Kidney (tissue), 14 donors: ENCODE results near the gene TCF12. TPM values are rescaled to one million over a fixed set of nuclear protein-coding genes. Genes with fewer than 3 reads are reported as not detected.

Experiments used
- DNase-seq, 5 donors: peaks; one replicate each; pipeline ENCODE4 v3.0.0-alpha.2; 2013 to 2020
- FAIRE-seq: peaks from 2 replicates; lab custom pipeline; 2012; peaks lifted over from hg19 to GRCh38; lab: Jason Lieb, UNC
- H3K27ac ChIP-seq, 2 donors: one replicate each; pipeline ENCODE4 v1.7.0; 2013; ENCODE audit warnings: low read depth in 2 of 2, low read length in 2 of 2, inconsistent platforms in 1 of 2
- H3K27me3 ChIP-seq: one replicate; pipeline ENCODE4 v1.7.1; 2013; ENCODE audit warnings: low read length, inconsistent platforms; ENCODE audit not compliant: control insufficient read depth, insufficient read depth
- H3K36me3 ChIP-seq, 3 donors: one replicate each; pipeline versions ENCODE4 v1.7.0 to v1.7.1; 2013; ENCODE audit warnings: low read length in 3 of 3, control low read depth in 1 of 3, inconsistent platforms in 1 of 3; ENCODE audit not compliant: insufficient read depth in 3 of 3, control insufficient read depth in 2 of 3
- H3K4me1 ChIP-seq, 3 donors: one replicate each; pipeline versions ENCODE4 v1.7.0 to v1.7.1; 2013; ENCODE audit warnings: low read length in 3 of 3, inconsistent platforms in 1 of 3, low read depth in 1 of 3; ENCODE audit not compliant: control insufficient read depth in 2 of 3, insufficient read depth in 2 of 3
- H3K4me3 ChIP-seq, 3 donors: one replicate each; pipeline versions ENCODE4 v1.7.0 to v1.8.1; 2013; ENCODE audit warnings: low read length in 3 of 3, control low read depth in 1 of 3, inconsistent platforms in 1 of 3
- H3K9ac ChIP-seq, 3 donors: one replicate each; pipeline versions ENCODE4 v1.7.0 to v1.7.1; 2013; ENCODE audit warnings: low read length in 3 of 3, control low read depth in 1 of 3, inconsistent platforms in 1 of 3
- H3K9me3 ChIP-seq, 3 donors: one replicate each; pipeline versions ENCODE4 v1.7.0 to v1.7.1; 2013; ENCODE audit warnings: low read length in 3 of 3, control low read depth in 1 of 3, inconsistent platforms in 1 of 3; ENCODE audit not compliant: control insufficient read depth in 2 of 3, insufficient read depth in 1 of 3
- CTCF ChIP-seq: IDR thresholded peaks from 3 replicates; pipeline ENCODE4 v1.5.1; 2012; ENCODE audit warnings: mild to moderate bottlenecking, moderate library complexity, borderline replicate concordance; ENCODE audit not compliant: insufficient read depth; ENCODE audit errors: extremely low read depth
- intact Hi-C: fragments of 100-400 bp; cut with DNase I; formaldehyde crosslinking; loops from one replicate; pipeline ENCODE4 v1.11.1; 2022
- polyA plus RNA-seq: library from polyadenylated mRNA; stranded (reverse); fragments of 350-450 nt; fragmentation: Illumina TruSeq; extraction: RNeasy Lipid Tissue Mini Kit (QIAGEN cat#74804); gene quantifications from one replicate; pipeline ENCODE4 v1.2.3, GENCODE V29; 2014; ENCODE audit warnings: low read depth, low replicate concordance; ENCODE audit not compliant: insufficient read depth
- total RNA-seq: library from RNA; stranded (reverse); fragmentation: NEBNext Ultra II Directional; extraction: Animal tissue kit (Norgen Biotek cat#: 25700); gene quantifications from one replicate; pipeline ENCODE4 v1.2.1, GENCODE V29; 2021
- donor health status: control.
- donor health status: control.
- donor health status: control.
- donor health status: control.
- donor health status: control.
- donor health status: DM: yes; HTN: yes; CAD: no.
- donor health status: Normal renal cell carcinoma (clear cell type).

Gene TCF12
- total and polyA plus RNA-seq, 2 donors from 2014 or later, result 16.3 to 116 TPM

DNA sequence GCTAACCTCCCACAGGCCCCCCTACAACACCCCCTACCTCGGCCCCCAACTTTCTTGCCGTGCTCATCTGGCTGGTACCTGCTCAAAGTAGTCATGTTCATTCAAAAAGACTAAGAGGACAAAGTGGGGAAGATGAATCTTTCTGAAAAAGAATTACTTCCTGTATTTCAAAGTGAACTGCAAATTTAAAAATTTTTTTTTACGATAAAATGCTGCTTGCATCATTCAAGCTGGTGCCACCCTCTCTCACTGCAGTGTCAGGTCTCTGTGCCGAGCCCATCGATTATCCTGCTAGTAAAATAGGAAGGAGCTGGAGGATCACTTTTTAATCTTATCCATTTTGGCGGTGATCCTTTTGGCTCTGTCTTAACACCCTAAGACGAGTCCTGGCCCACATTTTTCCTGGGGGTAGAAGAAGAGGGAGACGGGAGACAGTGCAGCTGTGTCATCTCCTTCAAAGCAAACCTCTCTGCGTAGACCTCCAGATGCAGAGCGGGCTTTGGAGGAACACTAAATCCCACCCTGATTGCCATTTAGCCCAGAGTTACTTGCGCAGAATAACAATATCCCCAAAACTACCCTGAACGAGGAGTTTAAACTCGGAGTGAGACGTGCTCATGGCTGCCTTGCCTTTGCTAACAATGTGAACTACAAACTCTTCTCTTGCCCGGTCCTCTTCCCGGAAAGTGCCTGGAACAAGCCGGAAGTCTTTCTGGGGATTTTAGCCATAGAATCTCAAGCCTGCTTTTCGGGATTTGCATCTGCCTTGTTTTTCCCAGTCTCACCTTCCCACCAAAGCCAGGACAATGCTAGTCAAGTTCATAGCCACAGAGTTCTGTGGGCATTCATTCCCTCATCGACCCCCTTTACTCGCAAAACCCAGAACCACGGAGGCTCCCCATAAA lies 391.7 kb downstream of the TCF12 start:
- intact Hi-C loops, result loop anchor here (10.0 kb wide), 1 partner anchor 165 kb away; no protein-coding TSS in a partner anchor
- no peak for FAIRE-seq
- peaks cover 0 to 2% (median 0%) of the 10 kb centered on the region in 3 donors for H3K4me1 ChIP-seq
- DNase-seq, result no peak
- no peak overlapping the region for H3K27ac ChIP-seq
- H3K9me3 ChIP-seq, result no peaks in the 10 kb centered on the region
- no peak overlapping the region for H3K9ac ChIP-seq
- no peak for TF ChIP-seq CTCF
- H3K4me3 ChIP-seq, result no peak overlapping the region
- no peaks in the 10 kb centered on the region for H3K27me3 ChIP-seq
- no peaks in the 10 kb centered on the region for H3K36me3 ChIP-seq

GRCh38 chr15:57310876-57311275 lies 392.4 kb downstream of the TCF12 start:
- H3K36me3 ChIP-seq, result no peaks in the 10 kb centered on the region
- TF ChIP-seq CTCF, result no peak
- DNase-seq, result peak in 1 of 5 donors; percentile 28
- no peaks in the 10 kb centered on the region for H3K27me3 ChIP-seq
- H3K4me1 ChIP-seq, result peaks cover 0 to 2% (median 0%) of the 10 kb centered on the region in 3 donors
- no peak for FAIRE-seq
- no peaks in the 10 kb centered on the region for H3K9me3 ChIP-seq
- intact Hi-C loops, result no loop called here
- no peak overlapping the region for H3K9ac ChIP-seq
- H3K4me3 ChIP-seq, result no peak overlapping the region
- no peak overlapping the region for H3K27ac ChIP-seq

DNA sequence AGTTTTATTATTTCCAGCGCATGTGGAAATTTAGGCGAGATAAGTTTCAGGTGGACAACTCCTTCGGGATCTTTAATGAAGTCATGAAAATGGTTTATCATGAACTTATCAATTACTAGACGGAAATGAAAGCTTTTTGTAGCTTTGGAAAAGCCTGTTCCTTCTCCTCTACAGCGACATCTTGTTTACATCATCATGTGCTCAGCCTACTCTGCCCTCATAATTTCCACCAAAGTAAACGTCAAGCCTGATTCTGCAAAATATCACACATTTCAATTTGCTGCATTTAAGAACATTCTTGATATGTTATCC lies 393.5 kb downstream of the TCF12 start:
- no peak for FAIRE-seq
- Histone ChIP-seq H3K36me3 (no peaks in the 10 kb centered on the region), H3K9me3 (no peaks in the 10 kb centered on the region), H3K4me3 (no peak overlapping the region), H3K27me3 (no peaks in the 10 kb centered on the region), H3K9ac (no peak overlapping the region), H3K27ac (no peak overlapping the region), H3K4me1 (peaks cover 0 to 1% (median 0%) of the 10 kb centered on the region in 3 donors)
- intact Hi-C loops, result no loop called here
- TF ChIP-seq CTCF, result no peak
- DNase-seq, result no peak
